ENCODE measurements around the gene CYSRT1. TPM values are rescaled to one million over a fixed set of nuclear protein-coding genes. Genes with fewer than 3 reads are reported as not detected.

Gene CYSRT1
- total RNA-seq, 1 donor from 2014 or later, result 0.41 TPM

DNA sequence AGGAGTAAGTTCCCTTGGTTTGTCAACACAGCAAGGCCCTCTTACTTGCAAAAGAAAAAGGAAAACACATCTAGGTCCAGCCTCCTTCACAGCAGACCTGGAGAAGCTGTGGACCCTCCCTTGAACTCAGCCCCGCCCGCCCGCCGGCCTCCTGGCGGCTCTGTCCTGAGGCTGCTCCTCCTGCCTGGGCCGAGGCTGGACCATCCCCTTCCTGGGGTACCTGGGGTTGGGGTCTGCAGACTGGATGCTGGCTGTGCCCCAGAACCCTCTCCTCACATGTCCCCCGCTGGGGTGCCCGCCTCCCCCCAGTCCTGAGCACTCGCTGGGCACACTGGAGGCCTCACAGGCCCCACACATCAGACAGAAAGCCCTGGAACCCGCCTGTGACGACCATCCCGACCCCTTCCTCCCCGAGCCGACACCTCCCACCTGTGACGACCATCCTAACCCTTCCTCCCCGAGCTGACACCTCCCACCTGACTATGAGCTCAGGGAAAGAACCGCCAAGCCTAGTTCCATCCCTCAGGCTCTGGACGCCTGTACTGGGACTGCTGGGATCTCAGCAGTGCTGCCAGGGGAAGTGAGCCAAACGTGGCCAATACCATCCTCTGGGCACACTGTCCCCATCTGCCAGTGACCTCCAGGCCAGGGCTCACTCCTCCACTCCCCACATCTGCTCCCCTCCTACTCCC is 45.9 kb upstream of the CYSRT1 start:
- no peak overlapping the region for H3K4me3 ChIP-seq
- no peak for ATAC-seq
- DNase-seq, result no peak
- intact Hi-C loops (cut with DNase I), result no loop called here
- H3K4me1 ChIP-seq, result no peaks in the 10 kb centered on the region
- no peak overlapping the region for H3K27ac ChIP-seq
- TF ChIP-seq, protein P1, sequence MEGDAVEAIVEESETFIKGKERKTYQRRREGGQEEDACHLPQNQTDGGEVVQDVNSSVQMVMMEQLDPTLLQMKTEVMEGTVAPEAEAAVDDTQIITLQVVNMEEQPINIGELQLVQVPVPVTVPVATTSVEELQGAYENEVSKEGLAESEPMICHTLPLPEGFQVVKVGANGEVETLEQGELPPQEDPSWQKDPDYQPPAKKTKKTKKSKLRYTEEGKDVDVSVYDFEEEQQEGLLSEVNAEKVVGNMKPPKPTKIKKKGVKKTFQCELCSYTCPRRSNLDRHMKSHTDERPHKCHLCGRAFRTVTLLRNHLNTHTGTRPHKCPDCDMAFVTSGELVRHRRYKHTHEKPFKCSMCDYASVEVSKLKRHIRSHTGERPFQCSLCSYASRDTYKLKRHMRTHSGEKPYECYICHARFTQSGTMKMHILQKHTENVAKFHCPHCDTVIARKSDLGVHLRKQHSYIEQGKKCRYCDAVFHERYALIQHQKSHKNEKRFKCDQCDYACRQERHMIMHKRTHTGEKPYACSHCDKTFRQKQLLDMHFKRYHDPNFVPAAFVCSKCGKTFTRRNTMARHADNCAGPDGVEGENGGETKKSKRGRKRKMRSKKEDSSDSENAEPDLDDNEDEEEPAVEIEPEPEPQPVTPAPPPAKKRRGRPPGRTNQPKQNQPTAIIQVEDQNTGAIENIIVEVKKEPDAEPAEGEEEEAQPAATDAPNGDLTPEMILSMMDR (IDR thresholded peaks at IDR 0.05), result no peak
- H3K9me3 ChIP-seq, result no peaks in the 10 kb centered on the region
- H3K36me3 ChIP-seq, result peaks cover 60% of the 10 kb centered on the region
- H3K27me3 ChIP-seq, result no peaks in the 10 kb centered on the region

- ATAC-seq (no peak), DNase-seq (no peak)
- Histone ChIP-seq H3K27me3 (no peaks in the 10 kb centered on the region), H3K4me1 (no peaks in the 10 kb centered on the region), H3K9me3 (no peaks in the 10 kb centered on the region), H3K27ac (no peak overlapping the region), H3K36me3 (peaks cover 60% of the 10 kb centered on the region), H3K4me3 (no peak overlapping the region)
- intact Hi-C loops (cut with DNase I), result no loop called here
- TF ChIP-seq, protein P1 (IDR thresholded peaks at IDR 0.05), result no peak
Measured at GRCh38 chr9:137179761-137180160, 45.2 kb upstream of the CYSRT1 start.

DNA sequence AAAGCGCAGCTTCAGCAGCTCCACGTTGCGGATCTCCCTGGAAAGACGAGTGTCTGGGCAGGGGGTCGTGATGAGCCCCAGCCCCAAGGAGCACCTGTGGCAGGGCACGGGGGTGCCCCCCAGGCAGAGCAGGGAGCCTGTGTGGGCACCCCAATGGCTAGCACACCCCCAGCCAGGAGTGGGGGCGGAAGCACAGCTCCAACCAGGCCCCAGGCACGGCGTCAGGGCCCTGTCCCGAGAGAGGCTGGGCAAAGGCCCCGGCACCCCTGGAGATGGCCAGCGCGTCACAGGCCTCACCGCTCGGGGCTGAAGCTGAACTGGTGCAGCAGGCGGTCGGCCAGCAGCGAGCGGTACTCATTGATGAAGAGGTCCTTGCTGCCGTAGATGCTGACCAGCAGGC is 44.5 kb upstream of the CYSRT1 start:
- Histone ChIP-seq H3K36me3 (peaks cover 62% of the 10 kb centered on the region), H3K9me3 (no peaks in the 10 kb centered on the region), H3K27me3 (no peaks in the 10 kb centered on the region), H3K4me3 (no peak overlapping the region), H3K4me1 (no peaks in the 10 kb centered on the region), H3K27ac (no peak overlapping the region)
- intact Hi-C loops (cut with DNase I), result no loop called here
- no peak for ATAC-seq
- TF ChIP-seq, protein P1 (IDR thresholded peaks at IDR 0.05), result no peak
- DNase-seq, result no peak

DNA sequence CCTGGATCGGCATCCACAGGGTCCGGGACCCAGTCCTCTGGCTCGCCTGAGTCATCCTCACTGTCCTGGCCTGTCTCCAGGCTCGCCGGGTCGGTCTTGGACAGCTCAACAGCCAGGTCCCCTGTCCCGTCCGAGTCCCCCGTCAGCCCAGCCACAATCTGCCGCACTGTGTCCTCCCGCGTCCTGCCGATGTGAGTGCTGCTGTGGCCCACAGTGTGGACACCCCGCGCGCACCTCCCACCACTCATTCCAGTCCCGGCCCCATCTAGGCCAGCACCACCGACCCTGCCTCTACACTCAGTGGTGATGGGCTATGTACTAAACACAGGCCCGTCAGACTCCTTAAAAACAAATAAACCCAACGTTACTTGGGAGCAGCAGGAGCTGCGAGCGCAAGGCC is 43.3 kb upstream of the CYSRT1 start:
- DNase-seq (no peak), ATAC-seq (no peak)
- H3K4me3 ChIP-seq, result no peak overlapping the region
- no peak overlapping the region for H3K27ac ChIP-seq
- no peaks in the 10 kb centered on the region for H3K9me3 ChIP-seq
- intact Hi-C loops (cut with DNase I), result no loop called here
- H3K27me3 ChIP-seq, result no peaks in the 10 kb centered on the region
- TF ChIP-seq, protein P1 (IDR thresholded peaks at IDR 0.05), result no peak
- H3K4me1 ChIP-seq, result peaks cover 8% of the 10 kb centered on the region
- peaks cover 70% of the 10 kb centered on the region for H3K36me3 ChIP-seq

DNA sequence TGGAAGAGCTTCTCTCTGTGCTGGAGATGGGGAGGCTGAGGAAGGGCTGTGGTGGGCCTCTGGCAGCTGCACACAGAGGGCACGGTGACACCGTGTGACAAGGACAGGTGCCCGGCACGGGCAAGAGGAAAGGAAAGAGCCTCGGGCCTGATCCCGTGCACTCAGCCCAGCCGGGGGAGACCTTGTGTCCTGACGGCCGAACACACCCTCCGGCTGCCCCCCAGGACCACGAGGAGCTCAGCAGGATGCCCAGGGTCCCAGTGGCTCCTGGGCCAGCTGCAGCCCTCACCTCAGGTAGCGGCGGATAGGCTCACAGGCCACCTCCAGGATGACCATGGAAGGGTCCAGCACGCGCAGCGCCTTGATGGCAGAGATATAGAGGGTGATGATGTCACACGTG is 42.1 kb upstream of the CYSRT1 start:
- Histone ChIP-seq H3K36me3 (peaks cover 73% of the 10 kb centered on the region), H3K4me3 (no peak overlapping the region), H3K27me3 (no peaks in the 10 kb centered on the region), H3K9me3 (no peaks in the 10 kb centered on the region), H3K4me1 (peaks cover 19% of the 10 kb centered on the region), H3K27ac (no peak overlapping the region)
- intact Hi-C loops (cut with DNase I), result no loop called here
- TF ChIP-seq, protein P1 (IDR thresholded peaks at IDR 0.05), result no peak
- DNase-seq (no peak), ATAC-seq (no peak)
